K562 (cell line): ENCODE data around the gene SPATA13. TPM values are rescaled to one million over a fixed set of nuclear protein-coding genes. Genes with fewer than 3 reads are reported as not detected.

Experiments
- ATAC-seq: fragments of 200-7000 bp; cut with Tn5 transposase; 3 replicates; pipeline ENCODE4 v1.9.1; 2020; ENCODE audit warnings: moderate library complexity
- BruUV-seq: library from RNA; stranded (reverse); fragments of 400-500 nt; replicated peaks from 2 replicates; lab custom pipeline; 2021; lab: Mats Ljungman, UMichigan
- CTCF ChIA-PET: fragments of 300-600 bp; formaldehyde crosslinking; extraction: SDS; loops from one replicate; lab custom pipeline; 2021; ENCODE audit warnings: low intra/inter-chr PET ratio; lab: Yijun Ruan, JAX
- POLR2A ChIA-PET: fragments of 300-600, 350-650 bp; sonication (Branson Sonifier 250); formaldehyde crosslinking; extraction: SDS; loops from one replicate; lab custom pipeline; 2021; ENCODE audit warnings: antibody characterized with exemption, inconsistent platforms; lab: Yijun Ruan, JAX
- DNase-seq, 4 experiments: peaks; one replicate each; pipeline versions ENCODE4 v3.0.0 to v3.0.0-alpha.2; 2011 to 2018; ENCODE audit warnings: low spot score in 3 of 4, mixed read lengths in 3 of 4; ENCODE audit errors: extremely low read depth in 1 of 4
- FAIRE-seq: peaks from 2 replicates; lab custom pipeline; 2011; peaks lifted over from hg19 to GRCh38; lab: Jason Lieb, UNC
- H2AFZ ChIP-seq: 2 replicates; pipeline ENCODE4 v1.6.0; 2011; ENCODE audit warnings: low read depth, low read length, control low read depth, inconsistent platforms
- H3K27ac ChIP-seq: fragments of 200-600 bp; 3 replicates; pipeline ENCODE4 v1.8.0; 2011; ENCODE audit warnings: low read depth, mild to moderate bottlenecking, control low read depth, inconsistent platforms, low read length, moderate library complexity, mixed read lengths; ENCODE audit errors: extremely low read depth
- H3K27me3 ChIP-seq, 2 experiments: fragments of 300-600 bp in 1 of 2; 2 replicates in 1 of 2; 3 replicates in 1 of 2; pipeline versions ENCODE4 v1.6.0 to v1.8.0; 2011; ENCODE audit warnings: inconsistent platforms in 2 of 2, low read length in 2 of 2, mild to moderate bottlenecking in 1 of 2, mixed read lengths in 1 of 2, moderate library complexity in 1 of 2; ENCODE audit not compliant: control insufficient read depth in 2 of 2, insufficient read depth in 2 of 2
- H3K36me3 ChIP-seq: fragments of 300-600 bp; 3 replicates; pipeline ENCODE4 v1.8.0; 2011; ENCODE audit warnings: mild to moderate bottlenecking, low read length, inconsistent platforms; ENCODE audit not compliant: control insufficient read depth, insufficient read depth
- H3K4me1 ChIP-seq, 2 experiments: fragments of 200-600 bp in 1 of 2; replicated peaks in 1 of 2; 2 replicates in 1 of 2; 3 replicates in 1 of 2; pipeline versions ENCODE4 v1.5.1 to v1.8.0; 2011; ENCODE audit warnings: inconsistent platforms in 2 of 2, low read length in 2 of 2, mild to moderate bottlenecking in 1 of 2, mixed read lengths in 1 of 2, moderate library complexity in 1 of 2; ENCODE audit not compliant: control insufficient read depth in 2 of 2, insufficient read depth in 2 of 2
- H3K4me2 ChIP-seq: 2 replicates; pipeline ENCODE4 v1.6.1; 2011; ENCODE audit warnings: low read length, control low read depth, inconsistent platforms, mixed read lengths; ENCODE audit not compliant: insufficient read depth
- H3K4me3 ChIP-seq: fragments of 200-600 bp; sonication (generic), shearing (Covaris generic); 2 replicates; pipeline ENCODE4 v1.5.1; 2016; ENCODE audit warnings: control low read depth, inconsistent platforms
- H3K79me2 ChIP-seq: fragments of 200-600 bp; 3 replicates; pipeline ENCODE4 v1.8.0; 2011; ENCODE audit warnings: low read length, inconsistent platforms; ENCODE audit not compliant: control insufficient read depth, insufficient read depth
- H3K9ac ChIP-seq, 2 experiments: 2 replicates each; pipeline versions ENCODE4 v1.6.0 to v1.6.1; 2011; ENCODE audit warnings: low read depth in 2 of 2, low read length in 2 of 2, control low read depth in 1 of 2, inconsistent platforms in 1 of 2, mild to moderate bottlenecking in 1 of 2, mixed read lengths in 1 of 2; ENCODE audit not compliant: insufficient read depth in 1 of 2
- H3K9me1 ChIP-seq: one replicate; pipeline ENCODE4 v1.6.0; 2011; ENCODE audit warnings: inconsistent platforms, mild to moderate bottlenecking, low read length, moderate library complexity; ENCODE audit not compliant: control insufficient read depth, insufficient read depth
- H3K9me3 ChIP-seq: replicated peaks from 2 replicates; pipeline ENCODE4 v1.5.1; 2011; ENCODE audit warnings: low read depth, low read length, inconsistent platforms; ENCODE audit not compliant: control insufficient read depth, insufficient read depth
- H4K20me1 ChIP-seq: replicated peaks from 2 replicates; pipeline ENCODE4 v1.6.1; 2011; ENCODE audit warnings: low read length, inconsistent platforms, mixed read lengths; ENCODE audit not compliant: control insufficient read depth, insufficient read depth
- ARID2 ChIP-seq: fragments of 450-650 bp; IDR thresholded peaks from 2 replicates; pipeline ENCODE4 v1.6.1; 2017; ENCODE audit warnings: antibody characterized with exemption, mild to moderate bottlenecking
- CTCF ChIP-seq, 3 experiments: IDR thresholded peaks in 2 of 3; conservative IDR thresholded peaks in 1 of 3; 2 replicates each; pipeline ENCODE4 v1.5.1; 2011 to 2012; ENCODE audit warnings: low read length in 3 of 3, mild to moderate bottlenecking in 3 of 3, control low read depth in 2 of 3, improper control_type of control experiment in 1 of 3, inconsistent platforms in 1 of 3, low read depth in 1 of 3, mixed read lengths in 1 of 3, moderate library complexity in 1 of 3; ENCODE audit not compliant: insufficient read depth in 2 of 3
- NFE2 ChIP-seq: IDR thresholded peaks from 2 replicates; pipeline ENCODE4 v1.6.1; 2014; ENCODE audit warnings: antibody characterized with exemption, low read depth
- RAD21 ChIP-seq, 2 experiments: fragments of 250-450 bp in 1 of 2; fragments of 450-650 bp in 1 of 2; sonication (Bioruptor Pico) in 1 of 2; formaldehyde crosslinking in 1 of 2; IDR thresholded peaks in 1 of 2; conservative IDR thresholded peaks in 1 of 2; 2 replicates each; pipeline versions ENCODE4 v1.4.0 to v1.8.0; 2020 to 2022; ENCODE audit warnings: mild to moderate bottlenecking in 2 of 2, moderate library complexity in 1 of 2
- REST ChIP-seq, 2 experiments: fragments of 450-650 bp; formaldehyde crosslinking in 1 of 2; IDR thresholded peaks; 2 replicates each; pipeline versions ENCODE4 v1.4.0 to v1.6.1; 2014 to 2020; ENCODE audit warnings: mild to moderate bottlenecking in 2 of 2, borderline replicate concordance in 1 of 2, low read depth in 1 of 2
- SMC3 ChIP-seq: conservative IDR thresholded peaks from 2 replicates; pipeline ENCODE4 v1.6.1; 2011; ENCODE audit warnings: low read depth, low read length, improper control_type of control experiment; ENCODE audit not compliant: insufficient read depth
- ZKSCAN3 ChIP-seq: fragments of 250-450 bp; sonication (Bioruptor Pico); IDR thresholded peaks from 2 replicates; pipeline ENCODE4 v1.4.0; 2020
- WGBS: fragments of 100-300 bp; shearing (Covaris generic); methylation state at CpG from one replicate; pipeline ENCODE4 v1.1.6; 2016; ENCODE audit warnings: low coverage, mixed read lengths; ENCODE audit not compliant: insufficient coverage; ENCODE audit errors: missing lambda C conversion rate; 5-methylcytosine and 5-hydroxymethylcytosine counted together
- in situ Hi-C: fragments of 300-500 bp; cut with MboI; formaldehyde crosslinking; loops from 4 replicates; pipeline ENCODE4 v1.15.0; 2018; ENCODE audit warnings: inconsistent platforms, mixed read lengths
- intact Hi-C: fragments of 100-400 bp; cut with micrococcal nuclease; formaldehyde crosslinking; loops from 2 replicates; pipeline ENCODE4 v1.14.2; 2022
- polyA plus RNA-seq, 8 experiments: library from polyadenylated mRNA; depleted of rRNA in 4 of 8; stranded (reverse) in 5 of 8; unstranded in 3 of 8; fragments of >200 nt; fragmentation: Nextera tagmentation in 2 of 8; fragmentation: Illumina TruSeq in 1 of 8; extraction: Ambion mirVana in 2 of 8; extraction: Trizol in 1 of 8; gene quantifications; 2 replicates each; pipeline versions ENCODE4 v1.2.1 to v1.2.3, GENCODE V29; 2011 to 2014; ENCODE audit warnings: inconsistent platforms in 1 of 8, missing spikeins in 1 of 8
- total RNA-seq, 7 experiments: library from RNA; depleted of rRNA in 6 of 7; stranded (reverse); fragments of >200 nt in 6 of 7; fragmentation: Illumina TruSeq in 2 of 7; extraction: Trizol in 2 of 7; gene quantifications; 2 replicates each; pipeline versions ENCODE4 v1.2.1 to v1.2.3, GENCODE V29; 2011 to 2021; ENCODE audit warnings: low replicate concordance in 1 of 7

The SPATA13 gene
- total and polyA plus RNA-seq, 9 of the 15 experiments (the other 6 are each of a cell fraction or from before 2014, with no cell fraction given): 0.08 to 0.99 (median 0.21) TPM; not detected in 2

GRCh38 chr13:24220086-24220703 lies 59.7 kb downstream of the SPATA13 start:
- DNase-seq: peak; percentile 35 to 66 (median 43)
- peak; percentile 72 for FAIRE-seq
- no peaks in the 10 kb centered on the region for H3K36me3 ChIP-seq
- no peak overlapping the region for H3K4me3 ChIP-seq
- H2AFZ ChIP-seq: no peak overlapping the region
- in situ Hi-C loops (loop anchor here (25.0 kb wide), 1 partner anchor 308 kb away; no protein-coding TSS in a partner anchor), intact Hi-C loops (loop anchor here (1.0 to 2.0 kb wide), 3 partner anchors 167 to 299 kb away; no protein-coding TSS in a partner anchor)
- no peaks in the 10 kb centered on the region for H4K20me1 ChIP-seq
- H3K79me2 ChIP-seq: no peaks in the 10 kb centered on the region
- ChIA-PET CTCF (interaction anchor here (2.3 kb wide), 2 partner anchors 167 to 199 kb away, joined by 13 to 18 read pairs; no protein-coding TSS in a partner anchor), POLR2A (interaction anchor here (0.7 kb wide), 2 partner anchors 75 to 199 kb away, joined by 3 read pairs; no protein-coding TSS in a partner anchor)
- H3K9ac ChIP-seq: no peak overlapping the region
- no peak overlapping the region for H3K27ac ChIP-seq
- peaks cover 0 to 3% of the 10 kb centered on the region in 2 experiments; a peak in 1 of 5 replicates for H3K4me1 ChIP-seq
- peaks cover 0 to 25% of the 10 kb centered on the region in 2 experiments; a peak in 1 of 5 replicates for H3K27me3 ChIP-seq
- H3K4me2 ChIP-seq: no peak overlapping the region
- BruUV-seq: no TSS peak
- no peaks in the 10 kb centered on the region for H3K9me1 ChIP-seq
- ATAC-seq: peak; percentile 91
- no peaks in the 10 kb centered on the region for H3K9me3 ChIP-seq
- 7% methylated on average over 6 of the region's 6 CpGs for WGBS
- TF ChIP-seq CTCF (IDR thresholded peaks at IDR 0.05 in 2 of 3, conservative IDR thresholded peaks at IDR 0.05 in 1 of 3; ENCODE audit: insufficient read depth in 2 of 3, low read depth in 1 of 3, low read length in 3 of 3) (peak; percentile 56 to 69 (median 63)), SMC3 (peak; percentile 74), RAD21 (CRISPR knock-in tag; conservative IDR thresholded peaks at IDR 0.05 in 1 of 2, IDR thresholded peaks at IDR 0.05 in 1 of 2) (peak; percentile 75 to 85), REST (IDR thresholded peaks at IDR 0.05; ENCODE audit: borderline replicate concordance) (peak; percentile 72; the same call in 1 of the 2 replicates), REST (CRISPR knock-in tag; IDR thresholded peaks at IDR 0.05; ENCODE audit: low read depth) (no peak), ZKSCAN3 (CRISPR knock-in tag) (no peak), ARID2 (0 out of 2 replicates have a peak, but pooled peaks have one; percentile 38), NFE2 (0 out of 2 replicates have a peak, but pooled peaks have one; percentile 20)
